GM21515 (cell line): ENCODE measurements around the gene CPEB4.

Source experiments
- ATAC-seq: cut with Tn5 transposase; IDR thresholded peaks from one replicate; pipeline ENCODE4 v1.9.1; 2021; ENCODE audit not compliant: unreplicated experiment

Gene CPEB4

GRCh38 chr5:173858670-173859407, 29.3 kb upstream of the CPEB4 start:
- ATAC-seq, result no peak

- no peak for ATAC-seq
Observed at GRCh38 chr5:173859408-173860159, 28.6 kb upstream of the CPEB4 start.

GRCh38 chr5:173862047-173862477, 26.1 kb upstream of the CPEB4 start:
- ATAC-seq, result no peak

GRCh38 chr5:173863359-173863758, 24.8 kb upstream of the CPEB4 start:
- no peak for ATAC-seq

- no peak for ATAC-seq
Observed at GRCh38 chr5:173864126-173865050, 23.8 kb upstream of the CPEB4 start.

- ATAC-seq, result no peak
Observed at GRCh38 chr5:173866243-173866857, 21.8 kb upstream of the CPEB4 start.

- no peak for ATAC-seq
Observed at GRCh38 chr5:173866858-173867679, 21.1 kb upstream of the CPEB4 start.

- no peak for ATAC-seq
Observed at GRCh38 chr5:173868096-173868880, 19.9 kb upstream of the CPEB4 start.

- ATAC-seq, result no peak
Observed at GRCh38 chr5:173869316-173869715, 18.8 kb upstream of the CPEB4 start.

- ATAC-seq, result no peak
Observed at GRCh38 chr5:173872957-173873305, 15.2 kb upstream of the CPEB4 start.

GRCh38 chr5:173873306-173873922, 14.7 kb upstream of the CPEB4 start:
- ATAC-seq, result no peak

- ATAC-seq, result no peak
Observed at GRCh38 chr5:173875189-173875588, 13.0 kb upstream of the CPEB4 start.

- ATAC-seq, result no peak
Observed at GRCh38 chr5:173878224-173878967, 9.8 kb upstream of the CPEB4 start.

GRCh38 chr5:173880306-173880985, 7.7 kb upstream of the CPEB4 start:
- no peak for ATAC-seq

- ATAC-seq, result no peak
Observed at GRCh38 chr5:173881811-173882575, 6.2 kb upstream of the CPEB4 start.

- ATAC-seq, result no peak
Observed at GRCh38 chr5:173882632-173883031, 5.5 kb upstream of the CPEB4 start.

- ATAC-seq, result no peak
Observed at GRCh38 chr5:173883347-173883924, 4.7 kb upstream of the CPEB4 start.
